NCI-H187 treated with DMSO at 0.1 percent for 48 hours (cell line): Measurements from ENCODE around the gene PLA2G4D.

ENCODE experiments used
- DNase-seq: peaks from one replicate; lab custom pipeline; 2025; lab: John Stamatoyannopoulos, UW

The PLA2G4D gene

DNA sequence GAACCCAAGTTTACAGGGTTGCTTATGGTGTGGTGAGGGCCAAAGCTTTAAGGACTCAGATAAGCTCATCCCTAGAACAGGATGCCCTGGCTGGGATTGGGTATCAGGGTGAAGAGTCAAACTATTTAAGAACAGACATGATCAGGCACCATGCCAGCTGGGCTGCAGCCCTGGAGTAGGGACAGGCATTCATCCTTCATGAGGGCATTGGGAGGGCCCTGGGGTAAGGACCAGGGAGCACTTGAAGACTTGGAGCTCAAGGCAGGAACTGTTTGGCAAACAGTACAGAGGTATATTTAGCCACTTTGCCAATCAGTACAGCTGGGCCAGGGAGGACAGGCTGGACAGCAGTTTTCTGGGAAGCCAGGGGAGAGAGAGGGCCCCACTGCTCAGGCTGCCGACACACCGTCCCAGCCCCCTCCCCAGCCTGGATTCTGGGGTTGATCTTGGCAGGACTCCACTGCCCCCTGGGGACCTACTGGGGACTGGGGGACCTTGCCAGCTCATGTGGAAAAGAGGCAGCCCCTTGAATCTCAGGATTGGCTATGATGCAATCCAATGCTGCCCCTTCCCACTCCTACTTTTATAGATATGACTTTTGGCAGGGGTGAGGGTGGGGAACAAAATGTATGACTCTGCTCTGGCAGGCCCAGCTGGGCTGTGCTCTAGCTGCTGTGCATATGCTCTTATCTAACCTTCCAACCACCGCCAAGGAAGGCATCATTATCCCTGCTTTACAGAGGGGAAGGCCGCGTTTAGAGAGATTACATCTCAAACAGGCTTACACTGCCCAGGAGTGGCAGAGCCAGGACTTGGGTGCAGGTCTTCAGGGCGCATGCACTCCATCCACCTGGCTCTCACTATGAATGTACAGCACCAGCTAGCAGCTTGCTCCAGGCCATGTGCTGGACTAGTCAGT lies 75.8 kb downstream of the PLA2G4D start:
- DNase-seq: no peak
